Stimulated activated CD4-positive, alpha-beta T cell treated with anti-CD3 and anti-CD28 coated beads, Interleukin-4, amount 100 ng/mL, for 1 hour (primary cell): ENCODE results near the gene PPP2R1B.
"Not testable (repeated sequence)": the region's sequence is repeated elsewhere in the genome, so short reads cannot be mapped to it uniquely, and the experiment has no call there.

Experiments
- DNase-seq: peaks from one replicate; pipeline ENCODE4 v3.0.0-alpha.2; 2020

Gene PPP2R1B

GRCh38 chr11:111782109-111782741 lies 16.0 kb upstream of the PPP2R1B start:
- DNase-seq: no peak

- DNase-seq: no peak
Measured at GRCh38 chr11:111779118-111779517, 12.9 kb upstream of the PPP2R1B start.

- DNase-seq: no peak
Measured at GRCh38 chr11:111778047-111778558, 11.9 kb upstream of the PPP2R1B start.

- DNase-seq: no peak
Measured at GRCh38 chr11:111777094-111778046, 11.2 kb upstream of the PPP2R1B start.

- no peak for DNase-seq
Measured at GRCh38 chr11:111776398-111777093, 10.4 kb upstream of the PPP2R1B start.

GRCh38 chr11:111774955-111775710 lies 8.9 kb upstream of the PPP2R1B start:
- no peak for DNase-seq

GRCh38 chr11:111772535-111772934 lies 6.3 kb upstream of the PPP2R1B start:
- no peak for DNase-seq

GRCh38 chr11:111771205-111771604 lies 5.0 kb upstream of the PPP2R1B start:
- not testable (repeated sequence) for DNase-seq

GRCh38 chr11:111770581-111771134 lies 4.5 kb upstream of the PPP2R1B start:
- DNase-seq: no peak

GRCh38 chr11:111766834-111767142 lies 599 bp upstream of the PPP2R1B start:
- DNase-seq: no peak

- DNase-seq: no peak
Measured at GRCh38 chr11:111765320-111765983, 737 bp downstream of the PPP2R1B start.

- DNase-seq: no peak
Measured at GRCh38 chr11:111764621-111765020, 1.6 kb downstream of the PPP2R1B start.

GRCh38 chr11:111762981-111763643 lies 3.1 kb downstream of the PPP2R1B start:
- no peak for DNase-seq

- DNase-seq: no peak
Measured at GRCh38 chr11:111762526-111762925, 3.7 kb downstream of the PPP2R1B start.

GRCh38 chr11:111761036-111761435 lies 5.2 kb downstream of the PPP2R1B start:
- no peak for DNase-seq

- DNase-seq: no peak
Measured at GRCh38 chr11:111759778-111760407, 6.3 kb downstream of the PPP2R1B start.

- no peak for DNase-seq
Measured at GRCh38 chr11:111759376-111759775, 6.8 kb downstream of the PPP2R1B start.

- DNase-seq: no peak
Measured at GRCh38 chr11:111756097-111756496, 10.1 kb downstream of the PPP2R1B start.

GRCh38 chr11:111749646-111750045 lies 16.5 kb downstream of the PPP2R1B start:
- no peak for DNase-seq

GRCh38 chr11:111748035-111748804 lies 18.0 kb downstream of the PPP2R1B start:
- no peak for DNase-seq
